GM12872 (cell line): ENCODE results near the gene CDH4.

ENCODE experiments used
- TF ChIP-seq, protein P1 (sequence below): IDR thresholded peaks from 3 replicates; pipeline ENCODE4 v1.5.1; 2011; ENCODE audit warnings: low read depth, mild to moderate bottlenecking, low read length, moderate library complexity; ENCODE audit not compliant: insufficient read depth

Gene CDH4

GRCh38 chr20:61292821-61293612 lies 41.0 kb downstream of the CDH4 start:
- TF ChIP-seq, protein P1, sequence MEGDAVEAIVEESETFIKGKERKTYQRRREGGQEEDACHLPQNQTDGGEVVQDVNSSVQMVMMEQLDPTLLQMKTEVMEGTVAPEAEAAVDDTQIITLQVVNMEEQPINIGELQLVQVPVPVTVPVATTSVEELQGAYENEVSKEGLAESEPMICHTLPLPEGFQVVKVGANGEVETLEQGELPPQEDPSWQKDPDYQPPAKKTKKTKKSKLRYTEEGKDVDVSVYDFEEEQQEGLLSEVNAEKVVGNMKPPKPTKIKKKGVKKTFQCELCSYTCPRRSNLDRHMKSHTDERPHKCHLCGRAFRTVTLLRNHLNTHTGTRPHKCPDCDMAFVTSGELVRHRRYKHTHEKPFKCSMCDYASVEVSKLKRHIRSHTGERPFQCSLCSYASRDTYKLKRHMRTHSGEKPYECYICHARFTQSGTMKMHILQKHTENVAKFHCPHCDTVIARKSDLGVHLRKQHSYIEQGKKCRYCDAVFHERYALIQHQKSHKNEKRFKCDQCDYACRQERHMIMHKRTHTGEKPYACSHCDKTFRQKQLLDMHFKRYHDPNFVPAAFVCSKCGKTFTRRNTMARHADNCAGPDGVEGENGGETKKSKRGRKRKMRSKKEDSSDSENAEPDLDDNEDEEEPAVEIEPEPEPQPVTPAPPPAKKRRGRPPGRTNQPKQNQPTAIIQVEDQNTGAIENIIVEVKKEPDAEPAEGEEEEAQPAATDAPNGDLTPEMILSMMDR = no peak

DNA sequence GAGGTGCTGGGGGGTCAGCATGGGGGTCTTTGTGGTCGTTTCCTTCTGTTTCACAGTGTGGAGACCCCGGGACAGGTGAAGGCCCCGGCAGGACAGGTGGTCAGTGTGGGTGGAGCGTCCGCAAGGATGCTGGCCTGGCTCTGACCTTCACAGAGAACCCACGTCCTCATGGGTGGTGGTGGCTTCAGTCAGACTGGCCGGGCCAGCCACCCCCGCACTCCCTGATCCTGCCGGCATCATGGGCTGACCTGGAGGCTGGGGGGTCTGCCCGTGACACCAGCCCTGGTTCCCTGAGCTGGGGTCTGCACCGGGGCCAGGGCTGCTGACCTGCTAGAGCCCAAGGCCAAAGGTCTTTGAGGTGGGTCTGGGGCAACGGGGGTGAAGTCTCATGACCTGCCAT lies 41.9 kb downstream of the CDH4 start:
- TF ChIP-seq, protein P1 = no peak

DNA sequence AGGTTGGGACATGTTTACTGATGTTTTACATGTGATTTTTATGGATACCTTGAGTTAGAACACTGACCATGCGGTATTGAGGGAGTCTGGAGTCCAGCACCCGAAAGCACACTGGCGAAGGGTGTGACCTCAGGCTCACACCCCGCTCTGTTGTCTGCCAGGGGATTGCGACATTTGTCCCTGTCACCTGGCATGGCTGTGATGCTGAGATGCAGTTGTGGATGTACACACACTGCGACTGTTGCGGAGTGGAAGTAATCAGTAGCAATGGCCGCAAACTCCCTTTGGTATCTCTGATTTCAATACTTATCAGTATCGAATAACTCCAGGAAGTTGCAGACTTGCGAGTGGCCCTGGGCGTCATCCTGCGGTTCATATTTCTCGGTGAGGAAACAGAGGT lies 43.2 kb downstream of the CDH4 start:
- TF ChIP-seq, protein P1 = no peak

- TF ChIP-seq, protein P1 = no peak
Measured at GRCh38 chr20:61295682-61296628, 43.9 kb downstream of the CDH4 start.

GRCh38 chr20:61296629-61297019 lies 44.6 kb downstream of the CDH4 start:
- TF ChIP-seq, protein P1 = no peak

DNA sequence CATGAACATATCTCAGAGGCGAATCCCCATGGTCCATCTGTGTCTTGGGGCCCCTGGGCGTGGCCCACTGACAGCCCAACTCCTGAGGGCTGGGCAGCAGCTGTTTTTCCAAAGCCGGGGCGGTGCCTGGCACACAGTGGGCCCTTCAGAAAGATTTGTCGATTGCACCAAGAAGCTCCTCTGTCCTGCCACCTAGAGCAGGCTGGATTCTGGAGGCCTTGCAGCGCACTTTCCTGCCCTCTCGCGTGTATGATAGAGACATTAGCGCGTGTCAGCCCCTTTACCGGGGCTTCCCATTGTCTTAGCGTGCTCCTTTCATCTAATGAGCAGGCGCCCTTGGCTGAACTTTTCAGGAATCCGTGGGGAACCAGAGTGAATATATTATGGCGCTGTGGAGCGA lies 45.4 kb downstream of the CDH4 start:
- TF ChIP-seq, protein P1 = no peak

DNA sequence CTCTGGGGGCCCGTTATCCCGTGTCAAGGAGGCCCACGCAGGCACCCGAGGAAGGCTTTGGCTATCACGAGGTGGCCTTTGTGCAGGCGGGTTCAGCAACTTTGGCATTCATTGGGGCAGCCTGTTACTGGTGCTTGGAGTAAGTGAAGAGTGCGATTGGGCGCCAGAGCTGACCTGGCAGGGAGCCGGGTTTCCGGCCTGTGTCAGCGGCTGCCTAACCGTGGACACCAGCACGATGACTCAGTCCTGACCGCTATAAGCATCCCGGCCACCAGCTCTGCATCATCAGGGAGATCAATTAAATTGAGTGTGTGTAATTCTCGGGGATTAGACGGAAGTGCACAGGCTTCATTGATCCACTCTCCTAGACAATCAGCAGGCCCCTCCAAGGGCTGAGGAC lies 45.9 kb downstream of the CDH4 start:
- TF ChIP-seq, protein P1 = no peak
